Measurements from ENCODE around the gene CERK. TPM values are rescaled to one million over a fixed set of nuclear protein-coding genes. Genes with fewer than 3 reads are reported as not detected.

CERK gene
- polyA plus RNA-seq, 1 donor from 2014 or later, result 57.4 TPM

DNA sequence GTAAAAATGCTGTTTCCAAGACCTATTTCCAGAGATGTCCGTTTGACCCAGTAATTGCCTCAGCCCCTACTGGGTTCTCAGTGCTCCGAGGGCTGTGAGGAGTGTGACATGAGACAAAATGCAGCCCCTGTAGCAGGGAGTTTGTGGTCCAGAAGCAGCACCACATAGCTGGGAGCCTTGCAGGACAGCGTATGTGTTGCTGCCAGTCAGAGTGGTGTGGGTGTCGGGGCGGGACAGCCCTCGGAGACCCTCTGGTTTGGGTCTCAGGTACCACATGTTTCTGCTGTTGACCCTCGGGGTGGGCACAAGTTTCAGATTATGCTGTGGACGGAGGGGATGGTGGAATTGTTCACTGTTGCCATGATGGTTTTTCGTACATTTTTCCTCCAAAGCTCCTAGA is 41.6 kb upstream of the CERK start:
- no peaks in the 10 kb centered on the region for H4K20me1 ChIP-seq (ENCODE audit: insufficient read depth)
- no peak overlapping the region for H3K4me3 ChIP-seq (ENCODE audit: low read length)
- no peaks in the 10 kb centered on the region for H3K27me3 ChIP-seq (ENCODE audit: insufficient read depth, low read depth, low read length)
- no peak overlapping the region for H2AFZ ChIP-seq (ENCODE audit: low read depth, low read length)
- no peaks in the 10 kb centered on the region for H3K9me2 ChIP-seq (ENCODE audit: insufficient read depth, low read length)
- H3F3A ChIP-seq (ENCODE audit: insufficient read depth, low read length, poor library complexity, severe bottlenecking), result no peaks in the 10 kb centered on the region
- H3K36me3 ChIP-seq (ENCODE audit: insufficient read depth, low read length), result no peaks in the 10 kb centered on the region
- no peaks in the 10 kb centered on the region for H3K79me2 ChIP-seq (replicated peaks; ENCODE audit: insufficient read depth, low read length)
- H3K4me2 ChIP-seq (ENCODE audit: low read length), result no peak overlapping the region
- no peaks in the 10 kb centered on the region for H3K9me3 ChIP-seq (ENCODE audit: low read length)
- no peak overlapping the region for H3K27ac ChIP-seq (ENCODE audit: low read length)
- no peak overlapping the region for H3K9ac ChIP-seq (ENCODE audit: low read length)
- TF ChIP-seq, protein P1, sequence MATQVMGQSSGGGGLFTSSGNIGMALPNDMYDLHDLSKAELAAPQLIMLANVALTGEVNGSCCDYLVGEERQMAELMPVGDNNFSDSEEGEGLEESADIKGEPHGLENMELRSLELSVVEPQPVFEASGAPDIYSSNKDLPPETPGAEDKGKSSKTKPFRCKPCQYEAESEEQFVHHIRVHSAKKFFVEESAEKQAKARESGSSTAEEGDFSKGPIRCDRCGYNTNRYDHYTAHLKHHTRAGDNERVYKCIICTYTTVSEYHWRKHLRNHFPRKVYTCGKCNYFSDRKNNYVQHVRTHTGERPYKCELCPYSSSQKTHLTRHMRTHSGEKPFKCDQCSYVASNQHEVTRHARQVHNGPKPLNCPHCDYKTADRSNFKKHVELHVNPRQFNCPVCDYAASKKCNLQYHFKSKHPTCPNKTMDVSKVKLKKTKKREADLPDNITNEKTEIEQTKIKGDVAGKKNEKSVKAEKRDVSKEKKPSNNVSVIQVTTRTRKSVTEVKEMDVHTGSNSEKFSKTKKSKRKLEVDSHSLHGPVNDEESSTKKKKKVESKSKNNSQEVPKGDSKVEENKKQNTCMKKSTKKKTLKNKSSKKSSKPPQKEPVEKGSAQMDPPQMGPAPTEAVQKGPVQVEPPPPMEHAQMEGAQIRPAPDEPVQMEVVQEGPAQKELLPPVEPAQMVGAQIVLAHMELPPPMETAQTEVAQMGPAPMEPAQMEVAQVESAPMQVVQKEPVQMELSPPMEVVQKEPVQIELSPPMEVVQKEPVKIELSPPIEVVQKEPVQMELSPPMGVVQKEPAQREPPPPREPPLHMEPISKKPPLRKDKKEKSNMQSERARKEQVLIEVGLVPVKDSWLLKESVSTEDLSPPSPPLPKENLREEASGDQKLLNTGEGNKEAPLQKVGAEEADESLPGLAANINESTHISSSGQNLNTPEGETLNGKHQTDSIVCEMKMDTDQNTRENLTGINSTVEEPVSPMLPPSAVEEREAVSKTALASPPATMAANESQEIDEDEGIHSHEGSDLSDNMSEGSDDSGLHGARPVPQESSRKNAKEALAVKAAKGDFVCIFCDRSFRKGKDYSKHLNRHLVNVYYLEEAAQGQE (IDR thresholded peaks at IDR 0.05; ENCODE audit: borderline replicate concordance), result no peak
- TF ChIP-seq EZH2 (IDR thresholded peaks at IDR 0.05; ENCODE audit: borderline replicate concordance, insufficient read depth, low read length, poor library complexity, severe bottlenecking) (no peak), EP300 (conservative IDR thresholded peaks at IDR 0.05; ENCODE audit: poor library complexity, severe bottlenecking) (no peak), RAD21 (conservative IDR thresholded peaks at IDR 0.05) (no peak), TAF1 (IDR thresholded peaks at IDR 0.05; ENCODE audit: low read depth) (no peak), SMC3 (conservative IDR thresholded peaks at IDR 0.05; ENCODE audit: poor library complexity) (no peak), MXI1 (conservative IDR thresholded peaks at IDR 0.05; ENCODE audit: poor library complexity, severe bottlenecking) (no peak), POLR2AphosphoS5 (IDR thresholded peaks at IDR 0.05) (no peak)
- TF ChIP-seq, protein P2, sequence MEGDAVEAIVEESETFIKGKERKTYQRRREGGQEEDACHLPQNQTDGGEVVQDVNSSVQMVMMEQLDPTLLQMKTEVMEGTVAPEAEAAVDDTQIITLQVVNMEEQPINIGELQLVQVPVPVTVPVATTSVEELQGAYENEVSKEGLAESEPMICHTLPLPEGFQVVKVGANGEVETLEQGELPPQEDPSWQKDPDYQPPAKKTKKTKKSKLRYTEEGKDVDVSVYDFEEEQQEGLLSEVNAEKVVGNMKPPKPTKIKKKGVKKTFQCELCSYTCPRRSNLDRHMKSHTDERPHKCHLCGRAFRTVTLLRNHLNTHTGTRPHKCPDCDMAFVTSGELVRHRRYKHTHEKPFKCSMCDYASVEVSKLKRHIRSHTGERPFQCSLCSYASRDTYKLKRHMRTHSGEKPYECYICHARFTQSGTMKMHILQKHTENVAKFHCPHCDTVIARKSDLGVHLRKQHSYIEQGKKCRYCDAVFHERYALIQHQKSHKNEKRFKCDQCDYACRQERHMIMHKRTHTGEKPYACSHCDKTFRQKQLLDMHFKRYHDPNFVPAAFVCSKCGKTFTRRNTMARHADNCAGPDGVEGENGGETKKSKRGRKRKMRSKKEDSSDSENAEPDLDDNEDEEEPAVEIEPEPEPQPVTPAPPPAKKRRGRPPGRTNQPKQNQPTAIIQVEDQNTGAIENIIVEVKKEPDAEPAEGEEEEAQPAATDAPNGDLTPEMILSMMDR (IDR thresholded peaks at IDR 0.05; ENCODE audit: poor library complexity, severe bottlenecking), result no peak

DNA sequence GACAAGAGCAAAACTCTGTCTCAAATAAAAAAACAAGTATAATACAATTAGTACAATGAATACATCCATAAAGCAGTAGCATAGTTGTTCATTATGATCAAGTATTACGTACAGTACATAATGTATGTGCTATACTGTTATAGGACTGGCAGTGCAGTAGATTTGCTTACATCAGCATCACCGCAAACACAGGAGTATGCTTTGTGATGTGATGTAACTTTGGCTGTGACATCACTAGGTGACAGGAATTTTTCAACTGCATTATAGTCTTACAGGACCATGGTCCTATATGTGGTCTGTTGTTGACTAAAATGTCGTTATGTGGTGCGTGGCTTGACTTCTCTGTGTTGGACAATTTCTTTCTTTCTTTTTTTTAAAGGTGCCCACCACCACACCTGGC is 41.0 kb upstream of the CERK start:
- H3K4me3 ChIP-seq (ENCODE audit: low read length), result no peak overlapping the region
- TF ChIP-seq, protein P2 (IDR thresholded peaks at IDR 0.05; ENCODE audit: poor library complexity, severe bottlenecking), result no peak
- no peak for TF ChIP-seq TAF1 (IDR thresholded peaks at IDR 0.05; ENCODE audit: low read depth)
- no peak for TF ChIP-seq POLR2AphosphoS5 (IDR thresholded peaks at IDR 0.05)
- no peak for TF ChIP-seq SMC3 (conservative IDR thresholded peaks at IDR 0.05; ENCODE audit: poor library complexity)
- TF ChIP-seq EP300 (conservative IDR thresholded peaks at IDR 0.05; ENCODE audit: poor library complexity, severe bottlenecking), result no peak
- TF ChIP-seq MXI1 (conservative IDR thresholded peaks at IDR 0.05; ENCODE audit: poor library complexity, severe bottlenecking), result no peak
- no peak overlapping the region for H2AFZ ChIP-seq (ENCODE audit: low read depth, low read length)
- no peaks in the 10 kb centered on the region for H3K27me3 ChIP-seq (ENCODE audit: insufficient read depth, low read depth, low read length)
- H3F3A ChIP-seq (ENCODE audit: insufficient read depth, low read length, poor library complexity, severe bottlenecking), result no peaks in the 10 kb centered on the region
- H3K27ac ChIP-seq (ENCODE audit: low read length), result no peak overlapping the region
- no peaks in the 10 kb centered on the region for H3K9me3 ChIP-seq (ENCODE audit: low read length)
- no peak overlapping the region for H3K9ac ChIP-seq (ENCODE audit: low read length)
- no peaks in the 10 kb centered on the region for H3K36me3 ChIP-seq (ENCODE audit: insufficient read depth, low read length)
- no peaks in the 10 kb centered on the region for H3K9me2 ChIP-seq (ENCODE audit: insufficient read depth, low read length)
- no peak overlapping the region for H3K4me2 ChIP-seq (ENCODE audit: low read length)
- no peaks in the 10 kb centered on the region for H3K79me2 ChIP-seq (replicated peaks; ENCODE audit: insufficient read depth, low read length)
- no peaks in the 10 kb centered on the region for H4K20me1 ChIP-seq (ENCODE audit: insufficient read depth)
